Measurements from ENCODE around the gene PCDHGA12.

The PCDHGA12 gene

GRCh38 chr5:141437221-141437620, 6.9 kb downstream of the PCDHGA12 start:
- Histone ChIP-seq H3K27ac (ENCODE audit: low read depth, low read length) (no peak overlapping the region), H3K27me3 (ENCODE audit: control insufficient read depth, insufficient read depth, low read length) (no peaks in the 10 kb centered on the region)

GRCh38 chr5:141439411-141440141, 9.3 kb downstream of the PCDHGA12 start:
- H3K36me3 ChIP-seq (ENCODE audit: control insufficient read depth, insufficient read depth, low read length): no peaks in the 10 kb centered on the region
- H3K9ac ChIP-seq (ENCODE audit: low read length): no peak overlapping the region
- no peaks in the 10 kb centered on the region for H3K27me3 ChIP-seq (ENCODE audit: control insufficient read depth, insufficient read depth, low read length)
- no peaks in the 10 kb centered on the region for H3K4me1 ChIP-seq (ENCODE audit: control insufficient read depth, insufficient read depth, low read length)
- H3K4me3 ChIP-seq (ENCODE audit: low read length): no peak overlapping the region
- no peak overlapping the region for H3K27ac ChIP-seq (ENCODE audit: low read depth, low read length)

More at GRCh38 chr5:141437221-141437620, 6.9 kb downstream of the PCDHGA12 start:
- H3K36me3 ChIP-seq (ENCODE audit: control insufficient read depth, insufficient read depth, low read length): no peaks in the 10 kb centered on the region
- no peak overlapping the region for H3K4me3 ChIP-seq (ENCODE audit: low read length)
- no peak overlapping the region for H3K9ac ChIP-seq (ENCODE audit: low read length)
- no peaks in the 10 kb centered on the region for H3K4me1 ChIP-seq (ENCODE audit: control insufficient read depth, insufficient read depth, low read length)

GRCh38 chr5:141440341-141440740, 10.0 kb downstream of the PCDHGA12 start:
- no peaks in the 10 kb centered on the region for H3K27me3 ChIP-seq (ENCODE audit: control insufficient read depth, insufficient read depth, low read length)
- no peak overlapping the region for H3K4me3 ChIP-seq (ENCODE audit: low read length)
- no peaks in the 10 kb centered on the region for H3K4me1 ChIP-seq (ENCODE audit: control insufficient read depth, insufficient read depth, low read length)
- no peak overlapping the region for H3K9ac ChIP-seq (ENCODE audit: low read length)
- no peak overlapping the region for H3K27ac ChIP-seq (ENCODE audit: low read depth, low read length)
- no peaks in the 10 kb centered on the region for H3K36me3 ChIP-seq (ENCODE audit: control insufficient read depth, insufficient read depth, low read length)

- no peaks in the 10 kb centered on the region for H3K4me1 ChIP-seq (ENCODE audit: control insufficient read depth, insufficient read depth, low read length)
- H3K36me3 ChIP-seq (ENCODE audit: control insufficient read depth, insufficient read depth, low read length): no peaks in the 10 kb centered on the region
- H3K27me3 ChIP-seq (ENCODE audit: control insufficient read depth, insufficient read depth, low read length): no peaks in the 10 kb centered on the region
- no peak overlapping the region for H3K4me3 ChIP-seq (ENCODE audit: low read length)
- no peak overlapping the region for H3K27ac ChIP-seq (ENCODE audit: low read depth, low read length)
- no peak overlapping the region for H3K9ac ChIP-seq (ENCODE audit: low read length)
Measured at GRCh38 chr5:141441571-141442170, 11.4 kb downstream of the PCDHGA12 start.

GRCh38 chr5:141465351-141465750, 35.0 kb downstream of the PCDHGA12 start:
- Histone ChIP-seq H3K4me3 (ENCODE audit: low read length) (no peak overlapping the region), H3K36me3 (ENCODE audit: control insufficient read depth, insufficient read depth, low read length) (no peaks in the 10 kb centered on the region), H3K27ac (ENCODE audit: low read depth, low read length) (no peak overlapping the region), H3K9ac (ENCODE audit: low read length) (no peak overlapping the region), H3K4me1 (ENCODE audit: control insufficient read depth, insufficient read depth, low read length) (no peaks in the 10 kb centered on the region), H3K27me3 (ENCODE audit: control insufficient read depth, insufficient read depth, low read length) (no peaks in the 10 kb centered on the region)

- Histone ChIP-seq H3K4me3 (ENCODE audit: low read length) (peak within 1 kb of the TSS; percentile 97), H3K36me3 (ENCODE audit: control insufficient read depth, insufficient read depth, low read length) (no peaks in the 10 kb centered on the region), H3K27me3 (ENCODE audit: control insufficient read depth, insufficient read depth, low read length) (no peaks in the 10 kb centered on the region), H3K4me1 (ENCODE audit: control insufficient read depth, insufficient read depth, low read length) (peaks cover 26% of the 10 kb centered on the region), H3K27ac (ENCODE audit: low read depth, low read length) (peak within 1 kb of the TSS; percentile 91), H3K9ac (ENCODE audit: low read length) (peak within 1 kb of the TSS; percentile 64)
Measured at GRCh38 chr5:141475625-141476131, 45.4 kb downstream of the PCDHGA12 start, which contains the start of gene PCDHGC3. TSS of gene PCDHGC3 (plus strand) at chr5:141475966. CDS start at chr5:141476117, 151 bp downstream.

GRCh38 chr5:141476132-141476911, 46.0 kb downstream of the PCDHGA12 start:
- H3K4me3 ChIP-seq (ENCODE audit: low read length): peak overlapping the region; percentile 97
- peak overlapping the region; percentile 91 for H3K27ac ChIP-seq (ENCODE audit: low read depth, low read length)
- H3K9ac ChIP-seq (ENCODE audit: low read length): peak overlapping the region; percentile 64
- no peaks in the 10 kb centered on the region for H3K27me3 ChIP-seq (ENCODE audit: control insufficient read depth, insufficient read depth, low read length)
- H3K36me3 ChIP-seq (ENCODE audit: control insufficient read depth, insufficient read depth, low read length): no peaks in the 10 kb centered on the region
- peaks cover 26% of the 10 kb centered on the region for H3K4me1 ChIP-seq (ENCODE audit: control insufficient read depth, insufficient read depth, low read length)

GRCh38 chr5:141477044-141477575, 46.8 kb downstream of the PCDHGA12 start:
- Histone ChIP-seq H3K4me1 (ENCODE audit: control insufficient read depth, insufficient read depth, low read length) (peaks cover 26% of the 10 kb centered on the region), H3K27me3 (ENCODE audit: control insufficient read depth, insufficient read depth, low read length) (no peaks in the 10 kb centered on the region), H3K36me3 (ENCODE audit: control insufficient read depth, insufficient read depth, low read length) (no peaks in the 10 kb centered on the region), H3K4me3 (ENCODE audit: low read length) (peak overlapping the region; percentile 97), H3K27ac (ENCODE audit: low read depth, low read length) (peak overlapping the region; percentile 91), H3K9ac (ENCODE audit: low read length) (no peak overlapping the region)

- no peaks in the 10 kb centered on the region for H3K36me3 ChIP-seq (ENCODE audit: control insufficient read depth, insufficient read depth, low read length)
- no peak overlapping the region for H3K27ac ChIP-seq (ENCODE audit: low read depth, low read length)
- no peak overlapping the region for H3K9ac ChIP-seq (ENCODE audit: low read length)
- H3K4me1 ChIP-seq (ENCODE audit: control insufficient read depth, insufficient read depth, low read length): peaks cover 26% of the 10 kb centered on the region
- peak overlapping the region; percentile 97 for H3K4me3 ChIP-seq (ENCODE audit: low read length)
- no peaks in the 10 kb centered on the region for H3K27me3 ChIP-seq (ENCODE audit: control insufficient read depth, insufficient read depth, low read length)
Measured at GRCh38 chr5:141477815-141478214, 47.5 kb downstream of the PCDHGA12 start.

- Histone ChIP-seq H3K4me1 (ENCODE audit: control insufficient read depth, insufficient read depth, low read length) (peaks cover 26% of the 10 kb centered on the region), H3K27ac (ENCODE audit: low read depth, low read length) (no peak overlapping the region), H3K36me3 (ENCODE audit: control insufficient read depth, insufficient read depth, low read length) (no peaks in the 10 kb centered on the region), H3K9ac (ENCODE audit: low read length) (peak overlapping the region; percentile 4), H3K27me3 (ENCODE audit: control insufficient read depth, insufficient read depth, low read length) (no peaks in the 10 kb centered on the region), H3K4me3 (ENCODE audit: low read length) (peak overlapping the region; percentile 97)
Measured at GRCh38 chr5:141478321-141478945, 48.1 kb downstream of the PCDHGA12 start.

GRCh38 chr5:141479776-141480175, 49.5 kb downstream of the PCDHGA12 start:
- Histone ChIP-seq H3K36me3 (ENCODE audit: control insufficient read depth, insufficient read depth, low read length) (no peaks in the 10 kb centered on the region), H3K4me3 (ENCODE audit: low read length) (no peak overlapping the region), H3K27me3 (ENCODE audit: control insufficient read depth, insufficient read depth, low read length) (no peaks in the 10 kb centered on the region), H3K4me1 (ENCODE audit: control insufficient read depth, insufficient read depth, low read length) (peaks cover 31% of the 10 kb centered on the region), H3K9ac (ENCODE audit: low read length) (no peak overlapping the region), H3K27ac (ENCODE audit: low read depth, low read length) (no peak overlapping the region)

All from rectal smooth muscle tissue (tissue), 1 donor.